Measurements from ENCODE around the gene STAT5B. TPM values are rescaled to one million over a fixed set of nuclear protein-coding genes. Genes with fewer than 3 reads are reported as not detected.

The STAT5B gene
- total RNA-seq, 1 experiment from 2014 or later, result 42.9 TPM

DNA sequence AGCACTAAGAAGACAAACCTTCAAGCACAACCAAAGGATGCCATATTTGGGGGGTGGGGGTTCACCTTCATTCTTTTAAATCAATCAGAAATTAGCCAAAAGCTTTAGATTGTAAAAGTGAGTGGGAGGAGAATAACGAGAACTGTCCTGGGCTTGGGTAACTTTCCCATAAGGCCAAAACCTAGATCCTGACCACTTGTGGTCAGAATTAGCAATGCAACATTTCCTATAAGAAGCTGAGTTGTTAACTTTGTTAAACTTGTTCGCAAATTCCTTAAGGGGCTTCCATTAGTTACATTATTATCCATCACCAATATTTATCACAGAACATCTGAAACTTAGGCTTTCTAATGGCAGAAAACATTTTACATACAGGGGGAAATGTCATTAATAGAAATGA lies 25.1 kb downstream of the STAT5B start:
- H2BK12ac ChIP-seq (ENCODE audit: insufficient read length, low read depth, low read length), result no peak overlapping the region
- no peaks in the 10 kb centered on the region for H3K23me2 ChIP-seq (ENCODE audit: insufficient read length, low read depth, low read length, poor library complexity, severe bottlenecking)
- H3K9ac ChIP-seq (ENCODE audit: extremely low read depth, insufficient read length, low read length), result no peak overlapping the region
- no peak overlapping the region for H4K91ac ChIP-seq (ENCODE audit: insufficient read length, low read depth, low read length)
- H2BK15ac ChIP-seq (ENCODE audit: low read depth, low read length), result no peak overlapping the region
- Mint-ChIP-seq H3K4me1 (peaks cover 21 to 32% of the 10 kb centered on the region in 2 experiments), H3K27me3 (ENCODE audit: low read depth) (no peaks in the 10 kb centered on the region), H3K36me3 (ENCODE audit: insufficient read depth in 1 of 3, low read depth in 3 of 3) (0 out of 7 replicates have a peak, but pooled peaks cover 0 to 3% (median 0%) of the 10 kb centered on the region in 3 experiments), H3K4me3 (no peak overlapping the region), H3K9me3 (no peaks in the 10 kb centered on the region), H3K27ac (no peak overlapping the region)
- no peak overlapping the region for H2BK120ac ChIP-seq (ENCODE audit: low read depth, low read length, poor library complexity, severe bottlenecking)
- H3K79me2 ChIP-seq (ENCODE audit: insufficient read depth, low read length), result peaks cover 3% of the 10 kb centered on the region; the same call in 1 of the 2 replicates
- no peak overlapping the region for H3K14ac ChIP-seq (ENCODE audit: insufficient read depth, low read length)
- H2BK5ac ChIP-seq (ENCODE audit: insufficient read length, low read length), result no peak overlapping the region
- H3K4me1 ChIP-seq (ENCODE audit: insufficient read depth, low read length), result no peaks in the 10 kb centered on the region
- H2AK5ac ChIP-seq (ENCODE audit: insufficient read length, low read length), result no peak overlapping the region
- no peak overlapping the region for H3K4me2 ChIP-seq (ENCODE audit: insufficient read depth, insufficient read length, low read length)
- no peak overlapping the region for H4K8ac ChIP-seq (replicated peaks; ENCODE audit: insufficient read length, low read depth, low read length)
- H3K27me3 ChIP-seq (ENCODE audit: insufficient read depth, low read length), result no peaks in the 10 kb centered on the region
- no peaks in the 10 kb centered on the region for H4K20me1 ChIP-seq (ENCODE audit: control insufficient read depth, insufficient read depth, insufficient read length)
- no peak overlapping the region for H2AFZ ChIP-seq (ENCODE audit: low read length)
- no peak overlapping the region for H3T11ph ChIP-seq (ENCODE audit: low read length)
- no peak overlapping the region for H3K56ac ChIP-seq (ENCODE audit: insufficient read length, low read depth, low read length)
- H3K9me3 ChIP-seq (ENCODE audit: control insufficient read depth, low read depth, low read length), result no peaks in the 10 kb centered on the region
- WGBS (ENCODE audit: extremely low coverage, insufficient read length, low lambda C conversion rate), result no CpG with 5 or more reads among the region's 2 CpGs
- H3K27ac ChIP-seq (ENCODE audit: insufficient read length, low read depth, low read length), result no peak overlapping the region
- H3K4ac ChIP-seq (ENCODE audit: low read depth, low read length), result no peak overlapping the region
- no peak overlapping the region for H2BK20ac ChIP-seq (ENCODE audit: low read depth, low read length, poor library complexity, severe bottlenecking)
- H3K23ac ChIP-seq (ENCODE audit: insufficient read length, low read depth, low read length), result no peak overlapping the region
- no peak overlapping the region for H4K5ac ChIP-seq (ENCODE audit: insufficient read length, low read depth, low read length)
- TF ChIP-seq, protein P1, sequence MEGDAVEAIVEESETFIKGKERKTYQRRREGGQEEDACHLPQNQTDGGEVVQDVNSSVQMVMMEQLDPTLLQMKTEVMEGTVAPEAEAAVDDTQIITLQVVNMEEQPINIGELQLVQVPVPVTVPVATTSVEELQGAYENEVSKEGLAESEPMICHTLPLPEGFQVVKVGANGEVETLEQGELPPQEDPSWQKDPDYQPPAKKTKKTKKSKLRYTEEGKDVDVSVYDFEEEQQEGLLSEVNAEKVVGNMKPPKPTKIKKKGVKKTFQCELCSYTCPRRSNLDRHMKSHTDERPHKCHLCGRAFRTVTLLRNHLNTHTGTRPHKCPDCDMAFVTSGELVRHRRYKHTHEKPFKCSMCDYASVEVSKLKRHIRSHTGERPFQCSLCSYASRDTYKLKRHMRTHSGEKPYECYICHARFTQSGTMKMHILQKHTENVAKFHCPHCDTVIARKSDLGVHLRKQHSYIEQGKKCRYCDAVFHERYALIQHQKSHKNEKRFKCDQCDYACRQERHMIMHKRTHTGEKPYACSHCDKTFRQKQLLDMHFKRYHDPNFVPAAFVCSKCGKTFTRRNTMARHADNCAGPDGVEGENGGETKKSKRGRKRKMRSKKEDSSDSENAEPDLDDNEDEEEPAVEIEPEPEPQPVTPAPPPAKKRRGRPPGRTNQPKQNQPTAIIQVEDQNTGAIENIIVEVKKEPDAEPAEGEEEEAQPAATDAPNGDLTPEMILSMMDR (conservative IDR thresholded peaks at IDR 0.05), result peak; percentile 51
- no peak overlapping the region for H3K18ac ChIP-seq (ENCODE audit: insufficient read length, low read depth, low read length)
- H3K79me1 ChIP-seq (ENCODE audit: insufficient read depth, low read depth, low read length, poor library complexity, severe bottlenecking), result no peaks in the 10 kb centered on the region
- no peak for DNase-seq

All from H9 (cell line).